GM06990 (cell line): Measurements from ENCODE around the gene TSHZ1.

ENCODE experiments used
- DNase-seq: peaks from one replicate; pipeline ENCODE4 v3.0.0-alpha.2; 2011; ENCODE audit not compliant: insufficient read length; ENCODE audit errors: extremely low read depth
- H3K27me3 ChIP-seq: replicated peaks from 2 replicates; pipeline ENCODE4 v1.6.0; 2011; ENCODE audit warnings: low read length; ENCODE audit not compliant: control insufficient read depth, insufficient read depth
- H3K36me3 ChIP-seq: 2 replicates; pipeline ENCODE4 v1.5.1; 2011; ENCODE audit warnings: low read length; ENCODE audit not compliant: control insufficient read depth, insufficient read depth
- H3K4me3 ChIP-seq: replicated peaks from 2 replicates; pipeline ENCODE4 v1.5.1; 2011; ENCODE audit warnings: low read depth, mild to moderate bottlenecking, control low read depth, low read length
- CTCF ChIP-seq: IDR thresholded peaks from 2 replicates; pipeline ENCODE4 v1.5.1; 2011; ENCODE audit warnings: low read length, control low read depth, mild to moderate bottlenecking, inconsistent platforms; ENCODE audit not compliant: insufficient read depth, poor library complexity, severe bottlenecking

The TSHZ1 gene

GRCh38 chr18:75290737-75291358 is 80.3 kb downstream of the TSHZ1 start:
- no peak for DNase-seq
- Histone ChIP-seq H3K27me3 (no peaks in the 10 kb centered on the region), H3K4me3 (no peak overlapping the region), H3K36me3 (peaks cover 2% of the 10 kb centered on the region)
- TF ChIP-seq CTCF, result no peak

GRCh38 chr18:75291460-75291859 is 80.9 kb downstream of the TSHZ1 start:
- Histone ChIP-seq H3K36me3 (no peaks in the 10 kb centered on the region), H3K4me3 (no peak overlapping the region), H3K27me3 (no peaks in the 10 kb centered on the region)
- no peak for TF ChIP-seq CTCF
- DNase-seq, result no peak

GRCh38 chr18:75293591-75293990 is 83.0 kb downstream of the TSHZ1 start:
- Histone ChIP-seq H3K27me3 (no peaks in the 10 kb centered on the region), H3K36me3 (no peaks in the 10 kb centered on the region), H3K4me3 (no peak overlapping the region)
- no peak for DNase-seq
- no peak for TF ChIP-seq CTCF

GRCh38 chr18:75297731-75298130 is 87.1 kb downstream of the TSHZ1 start:
- H3K27me3 ChIP-seq, result no peaks in the 10 kb centered on the region
- no peak for TF ChIP-seq CTCF
- no peaks in the 10 kb centered on the region for H3K36me3 ChIP-seq
- H3K4me3 ChIP-seq, result no peak overlapping the region
- no peak for DNase-seq

GRCh38 chr18:75304678-75305557 is 94.3 kb downstream of the TSHZ1 start:
- no peak for DNase-seq
- no peak for TF ChIP-seq CTCF
- no peaks in the 10 kb centered on the region for H3K27me3 ChIP-seq
- no peak overlapping the region for H3K4me3 ChIP-seq
- no peaks in the 10 kb centered on the region for H3K36me3 ChIP-seq
